Activated naive CD4-positive, alpha-beta T cell treated with anti-CD3 and anti-CD28 coated beads, Interleukin-2, amount 10 ng/mL, durations not matched to agents 7 days and 5 days (primary cell): ENCODE results near the gene FOXN3.
"Not testable (repeated sequence)": the region's sequence is repeated elsewhere in the genome, so short reads cannot be mapped to it uniquely, and the experiment has no call there.

Experiments used
- CTCF ChIA-PET: fragments of 350-600 bp; sonication (Branson Sonifier 250); formaldehyde crosslinking; loops from one replicate; lab custom pipeline; 2021; ENCODE audit warnings: antibody characterized with exemption; lab: Charles Lee
- DNase-seq: peaks from one replicate; pipeline ENCODE4 v3.0.0-alpha.2; 2020
- H3K27ac Mint-ChIP-seq: one replicate; pipeline ENCODE4 v1.8.0; 2021; ENCODE audit warnings: mild to moderate bottlenecking, moderate library complexity, mixed read lengths
- H3K27me3 Mint-ChIP-seq: one replicate; pipeline ENCODE4 v1.8.0; 2021; ENCODE audit warnings: mild to moderate bottlenecking, mixed read lengths
- H3K36me3 Mint-ChIP-seq: one replicate; pipeline ENCODE4 v1.8.0; 2021; ENCODE audit warnings: mixed read lengths
- H3K4me1 Mint-ChIP-seq: one replicate; pipeline ENCODE4 v1.8.0; 2021; ENCODE audit warnings: mixed read lengths
- H3K4me3 Mint-ChIP-seq: one replicate; pipeline ENCODE4 v1.8.0; 2021; ENCODE audit warnings: mild to moderate bottlenecking, moderate library complexity, mixed read lengths
- H3K9me3 Mint-ChIP-seq: one replicate; pipeline ENCODE4 v1.8.0; 2021; ENCODE audit warnings: mixed read lengths

Gene FOXN3

GRCh38 chr14:89155491-89155890 is 261.5 kb downstream of the FOXN3 start:
- H3K27ac Mint-ChIP-seq = no peak overlapping the region
- no peaks in the 10 kb centered on the region for H3K27me3 Mint-ChIP-seq
- CTCF ChIA-PET = no interaction called here
- H3K4me3 Mint-ChIP-seq = no peak overlapping the region
- H3K9me3 Mint-ChIP-seq = peaks cover 3% of the 10 kb centered on the region
- no peak for DNase-seq
- peaks cover 13% of the 10 kb centered on the region for H3K36me3 Mint-ChIP-seq
- no peaks in the 10 kb centered on the region for H3K4me1 Mint-ChIP-seq

GRCh38 chr14:89151693-89152092 is 265.3 kb downstream of the FOXN3 start:
- H3K9me3 Mint-ChIP-seq, H3K27me3 Mint-ChIP-seq, CTCF ChIA-PET, H3K4me1 Mint-ChIP-seq, H3K4me3 Mint-ChIP-seq, DNase-seq, H3K36me3 Mint-ChIP-seq, H3K27ac Mint-ChIP-seq: not testable (repeated sequence)

GRCh38 chr14:89146274-89146673 is 270.8 kb downstream of the FOXN3 start:
- DNase-seq = no peak
- H3K27ac Mint-ChIP-seq = no peak overlapping the region
- CTCF ChIA-PET = no interaction called here
- H3K36me3 Mint-ChIP-seq = no peaks in the 10 kb centered on the region
- no peaks in the 10 kb centered on the region for H3K4me1 Mint-ChIP-seq
- H3K4me3 Mint-ChIP-seq = no peak overlapping the region
- no peaks in the 10 kb centered on the region for H3K9me3 Mint-ChIP-seq
- peaks cover 4% of the 10 kb centered on the region for H3K27me3 Mint-ChIP-seq

- no peak overlapping the region for H3K27ac Mint-ChIP-seq
- CTCF ChIA-PET = no interaction called here
- H3K9me3 Mint-ChIP-seq = no peaks in the 10 kb centered on the region
- H3K4me1 Mint-ChIP-seq = no peaks in the 10 kb centered on the region
- H3K4me3 Mint-ChIP-seq = no peak overlapping the region
- DNase-seq = no peak
- no peaks in the 10 kb centered on the region for H3K36me3 Mint-ChIP-seq
- H3K27me3 Mint-ChIP-seq = peaks cover 12% of the 10 kb centered on the region
Measured at GRCh38 chr14:89144642-89145041, 272.4 kb downstream of the FOXN3 start.

GRCh38 chr14:89144066-89144465 is 273.0 kb downstream of the FOXN3 start:
- CTCF ChIA-PET = interaction anchor here (0.6 kb wide), 1 partner anchor 1049 kb away, joined by 3 read pairs; no protein-coding TSS in a partner anchor
- no peak overlapping the region for H3K4me3 Mint-ChIP-seq
- H3K9me3 Mint-ChIP-seq = no peaks in the 10 kb centered on the region
- H3K4me1 Mint-ChIP-seq = no peaks in the 10 kb centered on the region
- H3K27me3 Mint-ChIP-seq = peaks cover 14% of the 10 kb centered on the region
- no peak for DNase-seq
- H3K27ac Mint-ChIP-seq = no peak overlapping the region
- H3K36me3 Mint-ChIP-seq = no peaks in the 10 kb centered on the region

- Mint-ChIP-seq H3K27ac (no peak overlapping the region), H3K4me3 (no peak overlapping the region), H3K4me1 (no peaks in the 10 kb centered on the region), H3K9me3 (no peaks in the 10 kb centered on the region), H3K27me3 (peaks cover 14% of the 10 kb centered on the region), H3K36me3 (no peaks in the 10 kb centered on the region)
- DNase-seq = no peak
- CTCF ChIA-PET = interaction anchor here (0.6 kb wide), 1 partner anchor 1049 kb away, joined by 3 read pairs; no protein-coding TSS in a partner anchor
Measured at GRCh38 chr14:89143595-89143994, 273.4 kb downstream of the FOXN3 start.

- CTCF ChIA-PET = interaction anchor here (0.9 kb wide), 1 partner anchor 36 kb away, joined by 4 read pairs; no protein-coding TSS in a partner anchor
- Mint-ChIP-seq H3K27me3 (peaks cover 14% of the 10 kb centered on the region), H3K9me3 (no peaks in the 10 kb centered on the region), H3K4me1 (no peaks in the 10 kb centered on the region), H3K27ac (no peak overlapping the region), H3K4me3 (no peak overlapping the region), H3K36me3 (no peaks in the 10 kb centered on the region)
- no peak for DNase-seq
Measured at GRCh38 chr14:89142366-89142765, 274.7 kb downstream of the FOXN3 start.

GRCh38 chr14:89141862-89142261 is 275.2 kb downstream of the FOXN3 start:
- Mint-ChIP-seq H3K36me3 (no peaks in the 10 kb centered on the region), H3K27me3 (peaks cover 14% of the 10 kb centered on the region), H3K4me1 (no peaks in the 10 kb centered on the region), H3K4me3 (no peak overlapping the region), H3K27ac (no peak overlapping the region), H3K9me3 (no peaks in the 10 kb centered on the region)
- DNase-seq = no peak
- CTCF ChIA-PET = interaction anchor here (0.6 to 0.9 kb wide), 2 partner anchors 36 to 627 kb away, joined by 4 read pairs; no protein-coding TSS in a partner anchor

- no peak overlapping the region for H3K4me3 Mint-ChIP-seq
- CTCF ChIA-PET = no interaction called here
- H3K27me3 Mint-ChIP-seq = peaks cover 14% of the 10 kb centered on the region
- no peaks in the 10 kb centered on the region for H3K36me3 Mint-ChIP-seq
- no peak overlapping the region for H3K27ac Mint-ChIP-seq
- H3K9me3 Mint-ChIP-seq = peaks cover 13% of the 10 kb centered on the region
- H3K4me1 Mint-ChIP-seq = no peaks in the 10 kb centered on the region
- no peak for DNase-seq
Measured at GRCh38 chr14:89140326-89140725, 276.7 kb downstream of the FOXN3 start.

- Mint-ChIP-seq H3K36me3 (no peaks in the 10 kb centered on the region), H3K9me3 (peaks cover 15% of the 10 kb centered on the region), H3K27ac (no peak overlapping the region), H3K27me3 (peaks cover 14% of the 10 kb centered on the region), H3K4me3 (no peak overlapping the region), H3K4me1 (no peaks in the 10 kb centered on the region)
- no peak for DNase-seq
- CTCF ChIA-PET = no interaction called here
Measured at GRCh38 chr14:89139404-89140247, 277.4 kb downstream of the FOXN3 start.

- no peaks in the 10 kb centered on the region for H3K4me1 Mint-ChIP-seq
- no peak for DNase-seq
- H3K4me3 Mint-ChIP-seq = no peak overlapping the region
- CTCF ChIA-PET = no interaction called here
- no peak overlapping the region for H3K27ac Mint-ChIP-seq
- H3K27me3 Mint-ChIP-seq = peaks cover 14% of the 10 kb centered on the region
- no peaks in the 10 kb centered on the region for H3K36me3 Mint-ChIP-seq
- peaks cover 15% of the 10 kb centered on the region for H3K9me3 Mint-ChIP-seq
Measured at GRCh38 chr14:89138846-89139245, 278.2 kb downstream of the FOXN3 start.

GRCh38 chr14:89137526-89138163 is 279.4 kb downstream of the FOXN3 start:
- DNase-seq = no peak

GRCh38 chr14:89136587-89136986 is 280.4 kb downstream of the FOXN3 start:
- Mint-ChIP-seq H3K4me3 (no peak overlapping the region), H3K36me3 (no peaks in the 10 kb centered on the region), H3K4me1 (no peaks in the 10 kb centered on the region), H3K9me3 (peaks cover 15% of the 10 kb centered on the region), H3K27ac (no peak overlapping the region), H3K27me3 (peaks cover 14% of the 10 kb centered on the region)
- DNase-seq = no peak
- CTCF ChIA-PET = no interaction called here

More at GRCh38 chr14:89137526-89138163, 279.4 kb downstream of the FOXN3 start:
- H3K36me3 Mint-ChIP-seq = no peaks in the 10 kb centered on the region
- peaks cover 15% of the 10 kb centered on the region for H3K9me3 Mint-ChIP-seq
- H3K27ac Mint-ChIP-seq = no peak overlapping the region
- CTCF ChIA-PET = no interaction called here
- H3K4me1 Mint-ChIP-seq = no peaks in the 10 kb centered on the region
- H3K4me3 Mint-ChIP-seq = no peak overlapping the region
- peaks cover 14% of the 10 kb centered on the region for H3K27me3 Mint-ChIP-seq

- no peak for DNase-seq
- Mint-ChIP-seq H3K27ac (no peak overlapping the region), H3K9me3 (peaks cover 15% of the 10 kb centered on the region), H3K4me3 (no peak overlapping the region), H3K27me3 (peaks cover 6% of the 10 kb centered on the region), H3K4me1 (no peaks in the 10 kb centered on the region), H3K36me3 (no peaks in the 10 kb centered on the region)
- CTCF ChIA-PET = no interaction called here
Measured at GRCh38 chr14:89134640-89135039, 282.4 kb downstream of the FOXN3 start.
